Neural progenitor cell (in vitro differentiated cells): ENCODE data around the gene SARDH. TPM values are rescaled to one million over a fixed set of nuclear protein-coding genes. Genes with fewer than 3 reads are reported as not detected.
A peak's percentile ranks its signal among the peaks of the same experiment; 100 is the strongest.

Experiments used
- DNase-seq: peaks from one replicate; pipeline ENCODE4 v3.0.0-alpha.2; 2016; ENCODE audit warnings: low spot score
- H2AFZ ChIP-seq: fragments of 200-600 bp; sonication (generic); replicated peaks from 2 replicates; pipeline ENCODE4 v1.6.1; 2016; ENCODE audit warnings: antibody characterized with exemption
- H3F3A ChIP-seq: fragments of 200-600 bp; sonication (generic); 2 replicates; pipeline ENCODE4 v1.6.1; 2016; ENCODE audit warnings: antibody characterized with exemption, low read depth
- H3K27ac ChIP-seq: fragments of 200-600 bp; sonication (generic); 2 replicates; pipeline ENCODE4 v1.5.1; 2016; ENCODE audit warnings: mild to moderate bottlenecking
- H3K27me3 ChIP-seq: fragments of 200-600 bp; sonication (generic); 2 replicates; pipeline ENCODE4 v1.6.1; 2016; ENCODE audit warnings: mild to moderate bottlenecking, moderate library complexity
- H3K36me3 ChIP-seq: fragments of 200-600 bp; sonication (generic); 2 replicates; pipeline ENCODE4 v1.5.1; 2016
- H3K4me1 ChIP-seq: fragments of 200-600 bp; sonication (generic); 2 replicates; pipeline ENCODE4 v1.6.1; 2016; ENCODE audit warnings: mixed run types
- H3K4me2 ChIP-seq: fragments of 200-600 bp; sonication (generic); 2 replicates; pipeline ENCODE4 v1.6.1; 2016
- H3K4me3 ChIP-seq: fragments of 200-600 bp; sonication (generic); 2 replicates; pipeline ENCODE4 v1.5.1; 2016
- H3K79me2 ChIP-seq: fragments of 200-600 bp; sonication (generic); 2 replicates; pipeline ENCODE4 v1.6.1; 2016; ENCODE audit warnings: low read depth
- H3K9ac ChIP-seq: fragments of 200-600 bp; sonication (generic); 2 replicates; pipeline ENCODE4 v1.6.1; 2016
- H3K9me3 ChIP-seq: fragments of 200-600 bp; sonication (generic); 2 replicates; pipeline ENCODE4 v1.5.1; 2016; ENCODE audit warnings: low read depth
- H4K20me1 ChIP-seq: fragments of 200-600 bp; sonication (generic); 2 replicates; pipeline ENCODE4 v1.6.1; 2016; ENCODE audit warnings: low read depth
- H3K27ac Mint-ChIP-seq: 3 replicates; pipeline ENCODE4 v1.8.0; 2021; ENCODE audit warnings: mixed read lengths
- H3K27me3 Mint-ChIP-seq: 2 replicates; pipeline ENCODE4 v1.8.0; 2022; ENCODE audit warnings: low read depth, mild to moderate bottlenecking, inconsistent platforms, moderate library complexity, mixed read lengths; ENCODE audit not compliant: insufficient read depth
- H3K36me3 Mint-ChIP-seq: 3 replicates; pipeline ENCODE4 v1.8.0; 2021; ENCODE audit warnings: mixed read lengths
- H3K4me1 Mint-ChIP-seq: 3 replicates; pipeline ENCODE4 v1.8.0; 2021; ENCODE audit warnings: mixed read lengths
- H3K4me3 Mint-ChIP-seq: 3 replicates; pipeline ENCODE4 v1.8.0; 2021; ENCODE audit warnings: mild to moderate bottlenecking, moderate library complexity, mixed read lengths
- H3K9me3 Mint-ChIP-seq: 3 replicates; pipeline ENCODE4 v1.8.0; 2020; ENCODE audit warnings: mixed read lengths
- CTCF ChIP-seq: fragments of 200-600 bp; sonication (generic); IDR thresholded peaks from 2 replicates; pipeline ENCODE4 v1.5.1; 2017; ENCODE audit warnings: antibody characterized with exemption, mild to moderate bottlenecking
- EZH2 ChIP-seq: fragments of 200-600 bp; sonication (generic); IDR thresholded peaks from 2 replicates; pipeline ENCODE4 v1.6.1; 2017; ENCODE audit warnings: antibody characterized with exemption, mild to moderate bottlenecking, moderate library complexity
- EZH2phosphoT487 ChIP-seq: fragments of 200-600 bp; sonication (generic); IDR thresholded peaks from 2 replicates; pipeline ENCODE4 v1.6.1; 2017; ENCODE audit warnings: antibody characterized with exemption
- total RNA-seq: library from RNA; depleted of rRNA; stranded (reverse); fragments of >200 nt; gene quantifications from 2 replicates; pipeline ENCODE4 v1.2.3, GENCODE V29; 2015; ENCODE audit warnings: low replicate concordance

Gene SARDH
- total RNA-seq, 1 donor from 2014 or later = 3.9 TPM

- no peaks in the 10 kb centered on the region for H3K9me3 Mint-ChIP-seq
- no peaks in the 10 kb centered on the region for H3K27me3 ChIP-seq
Observed at GRCh38 chr9:133773889-133774655, 35.9 kb upstream of the SARDH start.

GRCh38 chr9:133772581-133772980 is 34.4 kb upstream of the SARDH start:
- Mint-ChIP-seq H3K4me3 (no peak overlapping the region), H3K9me3 (peaks cover 5% of the 10 kb centered on the region), H3K4me1 (no peaks in the 10 kb centered on the region), H3K36me3 (peaks cover 22% of the 10 kb centered on the region), H3K27me3 (peaks cover 2% of the 10 kb centered on the region), H3K27ac (no peak overlapping the region)
- H3K36me3 ChIP-seq = no peaks in the 10 kb centered on the region
- no peaks in the 10 kb centered on the region for H3K27me3 ChIP-seq
- H3K79me2 ChIP-seq = no peaks in the 10 kb centered on the region
- H3K27ac ChIP-seq = no peak overlapping the region
- H3F3A ChIP-seq = no peaks in the 10 kb centered on the region
- no peak for DNase-seq
- H3K4me2 ChIP-seq = no peak overlapping the region
- H4K20me1 ChIP-seq = no peaks in the 10 kb centered on the region
- H3K9ac ChIP-seq = no peak overlapping the region
- no peak overlapping the region for H2AFZ ChIP-seq
- H3K4me3 ChIP-seq = no peak overlapping the region
- TF ChIP-seq EZH2 = no peak
- no peak for TF ChIP-seq CTCF
- no peak for TF ChIP-seq EZH2phosphoT487
- H3K9me3 ChIP-seq = no peaks in the 10 kb centered on the region
- no peaks in the 10 kb centered on the region for H3K4me1 ChIP-seq

More at GRCh38 chr9:133773889-133774655, 35.9 kb upstream of the SARDH start:
- H3F3A ChIP-seq = no peaks in the 10 kb centered on the region
- no peaks in the 10 kb centered on the region for H3K4me1 Mint-ChIP-seq
- no peak overlapping the region for H2AFZ ChIP-seq
- no peak overlapping the region for H3K9ac ChIP-seq
- H3K4me3 ChIP-seq = no peak overlapping the region
- H3K36me3 Mint-ChIP-seq = peaks cover 14% of the 10 kb centered on the region
- no peaks in the 10 kb centered on the region for H3K36me3 ChIP-seq
- H3K4me3 Mint-ChIP-seq = no peak overlapping the region
- H3K4me1 ChIP-seq = no peaks in the 10 kb centered on the region
- no peak for DNase-seq
- H3K9me3 ChIP-seq = no peaks in the 10 kb centered on the region
- peaks cover 2% of the 10 kb centered on the region for H3K27me3 Mint-ChIP-seq
- no peak overlapping the region for H3K27ac Mint-ChIP-seq
- no peak for TF ChIP-seq EZH2phosphoT487
- no peak for TF ChIP-seq CTCF
- no peak for TF ChIP-seq EZH2
- H3K27ac ChIP-seq = no peak overlapping the region
- H4K20me1 ChIP-seq = no peaks in the 10 kb centered on the region
- H3K4me2 ChIP-seq = no peak overlapping the region
- H3K79me2 ChIP-seq = no peaks in the 10 kb centered on the region

GRCh38 chr9:133771486-133772482 is 33.6 kb upstream of the SARDH start:
- peaks cover 12% of the 10 kb centered on the region for H3K9me3 Mint-ChIP-seq
- no peak for DNase-seq
- H3K4me1 ChIP-seq = no peaks in the 10 kb centered on the region
- TF ChIP-seq CTCF (no peak), EZH2phosphoT487 (no peak), EZH2 (no peak)
- no peak overlapping the region for H3K4me3 ChIP-seq
- H3K27ac ChIP-seq = no peak overlapping the region
- no peak overlapping the region for H3K4me3 Mint-ChIP-seq
- no peaks in the 10 kb centered on the region for H4K20me1 ChIP-seq
- peaks cover 30% of the 10 kb centered on the region for H3K36me3 Mint-ChIP-seq
- no peaks in the 10 kb centered on the region for H3K4me1 Mint-ChIP-seq
- H3K27me3 Mint-ChIP-seq = peaks cover 2% of the 10 kb centered on the region
- H3F3A ChIP-seq = no peaks in the 10 kb centered on the region
- peak overlapping the region; percentile 79 for H3K27ac Mint-ChIP-seq
- no peaks in the 10 kb centered on the region for H3K79me2 ChIP-seq
- H3K9ac ChIP-seq = no peak overlapping the region
- H3K9me3 ChIP-seq = no peaks in the 10 kb centered on the region
- H3K27me3 ChIP-seq = no peaks in the 10 kb centered on the region
- peaks cover 8% of the 10 kb centered on the region for H3K36me3 ChIP-seq
- H2AFZ ChIP-seq = no peak overlapping the region
- no peak overlapping the region for H3K4me2 ChIP-seq
